K562 (cell line): ENCODE measurements around the gene MBOAT2. TPM values are rescaled to one million over a fixed set of nuclear protein-coding genes. Genes with fewer than 3 reads are reported as not detected.

Experiments
- ATAC-seq: fragments of 200-7000 bp; cut with Tn5 transposase; 3 replicates; pipeline ENCODE4 v1.9.1; 2020; ENCODE audit warnings: moderate library complexity
- BruUV-seq: library from RNA; stranded (reverse); fragments of 400-500 nt; replicated peaks from 2 replicates; lab custom pipeline; 2021; lab: Mats Ljungman, UMichigan
- CTCF ChIA-PET: fragments of 300-600 bp; formaldehyde crosslinking; extraction: SDS; loops from one replicate; lab custom pipeline; 2021; ENCODE audit warnings: low intra/inter-chr PET ratio; lab: Yijun Ruan, JAX
- POLR2A ChIA-PET: fragments of 300-600, 350-650 bp; sonication (Branson Sonifier 250); formaldehyde crosslinking; extraction: SDS; loops from one replicate; lab custom pipeline; 2021; ENCODE audit warnings: antibody characterized with exemption, inconsistent platforms; lab: Yijun Ruan, JAX
- DNase-seq, 4 experiments: peaks; one replicate each; pipeline versions ENCODE4 v3.0.0 to v3.0.0-alpha.2; 2011 to 2018; ENCODE audit warnings: low spot score in 3 of 4, mixed read lengths in 3 of 4; ENCODE audit errors: extremely low read depth in 1 of 4
- FAIRE-seq: peaks from 2 replicates; lab custom pipeline; 2011; peaks lifted over from hg19 to GRCh38; lab: Jason Lieb, UNC
- H2AFZ ChIP-seq: 2 replicates; pipeline ENCODE4 v1.6.0; 2011; ENCODE audit warnings: low read depth, low read length, control low read depth, inconsistent platforms
- H3K27ac ChIP-seq: fragments of 200-600 bp; 3 replicates; pipeline ENCODE4 v1.8.0; 2011; ENCODE audit warnings: low read depth, mild to moderate bottlenecking, control low read depth, inconsistent platforms, low read length, moderate library complexity, mixed read lengths; ENCODE audit errors: extremely low read depth
- H3K27me3 ChIP-seq, 2 experiments: fragments of 300-600 bp in 1 of 2; 2 replicates in 1 of 2; 3 replicates in 1 of 2; pipeline versions ENCODE4 v1.6.0 to v1.8.0; 2011; ENCODE audit warnings: inconsistent platforms in 2 of 2, low read length in 2 of 2, mild to moderate bottlenecking in 1 of 2, mixed read lengths in 1 of 2, moderate library complexity in 1 of 2; ENCODE audit not compliant: control insufficient read depth in 2 of 2, insufficient read depth in 2 of 2
- H3K36me3 ChIP-seq: fragments of 300-600 bp; 3 replicates; pipeline ENCODE4 v1.8.0; 2011; ENCODE audit warnings: mild to moderate bottlenecking, low read length, inconsistent platforms; ENCODE audit not compliant: control insufficient read depth, insufficient read depth
- H3K4me1 ChIP-seq, 2 experiments: fragments of 200-600 bp in 1 of 2; replicated peaks in 1 of 2; 2 replicates in 1 of 2; 3 replicates in 1 of 2; pipeline versions ENCODE4 v1.5.1 to v1.8.0; 2011; ENCODE audit warnings: inconsistent platforms in 2 of 2, low read length in 2 of 2, mild to moderate bottlenecking in 1 of 2, mixed read lengths in 1 of 2, moderate library complexity in 1 of 2; ENCODE audit not compliant: control insufficient read depth in 2 of 2, insufficient read depth in 2 of 2
- H3K4me2 ChIP-seq: 2 replicates; pipeline ENCODE4 v1.6.1; 2011; ENCODE audit warnings: low read length, control low read depth, inconsistent platforms, mixed read lengths; ENCODE audit not compliant: insufficient read depth
- H3K4me3 ChIP-seq: fragments of 200-600 bp; sonication (generic), shearing (Covaris generic); 2 replicates; pipeline ENCODE4 v1.5.1; 2016; ENCODE audit warnings: control low read depth, inconsistent platforms
- H3K79me2 ChIP-seq: fragments of 200-600 bp; 3 replicates; pipeline ENCODE4 v1.8.0; 2011; ENCODE audit warnings: low read length, inconsistent platforms; ENCODE audit not compliant: control insufficient read depth, insufficient read depth
- H3K9ac ChIP-seq, 2 experiments: 2 replicates each; pipeline versions ENCODE4 v1.6.0 to v1.6.1; 2011; ENCODE audit warnings: low read depth in 2 of 2, low read length in 2 of 2, control low read depth in 1 of 2, inconsistent platforms in 1 of 2, mild to moderate bottlenecking in 1 of 2, mixed read lengths in 1 of 2; ENCODE audit not compliant: insufficient read depth in 1 of 2
- H3K9me1 ChIP-seq: one replicate; pipeline ENCODE4 v1.6.0; 2011; ENCODE audit warnings: inconsistent platforms, mild to moderate bottlenecking, low read length, moderate library complexity; ENCODE audit not compliant: control insufficient read depth, insufficient read depth
- H3K9me3 ChIP-seq: replicated peaks from 2 replicates; pipeline ENCODE4 v1.5.1; 2011; ENCODE audit warnings: low read depth, low read length, inconsistent platforms; ENCODE audit not compliant: control insufficient read depth, insufficient read depth
- H4K20me1 ChIP-seq: replicated peaks from 2 replicates; pipeline ENCODE4 v1.6.1; 2011; ENCODE audit warnings: low read length, inconsistent platforms, mixed read lengths; ENCODE audit not compliant: control insufficient read depth, insufficient read depth
- GTF2E2 ChIP-seq: fragments of 200-800 bp; sonication (Bioruptor generic); IDR thresholded peaks from 2 replicates; pipeline ENCODE4 v1.6.1; 2016; ENCODE audit warnings: missing genetic modification characterization, missing compliant biosample characterization
- PREB ChIP-seq: sonication (generic); formaldehyde crosslinking; IDR thresholded peaks from 2 replicates; pipeline ENCODE4 v1.8.1; 2023; ENCODE audit warnings: mild to moderate bottlenecking, missing genetic modification reagents
- SMC3 ChIP-seq: conservative IDR thresholded peaks from 2 replicates; pipeline ENCODE4 v1.6.1; 2011; ENCODE audit warnings: low read depth, low read length, improper control_type of control experiment; ENCODE audit not compliant: insufficient read depth
- SNAPC5 ChIP-seq: fragments of 250-450 bp; sonication (Bioruptor Pico); IDR thresholded peaks from 2 replicates; pipeline ENCODE4 v1.8.0; 2021; ENCODE audit warnings: moderate library complexity, mild to moderate bottlenecking, inconsistent platforms
- SRF ChIP-seq, 2 experiments: fragments of 250-450, 450-650 bp in 1 of 2; sonication (Bioruptor Pico) in 1 of 2; sonication (generic) in 1 of 2; formaldehyde crosslinking; IDR thresholded peaks; 2 replicates each; pipeline versions ENCODE4 v1.5.0 to v1.5.1; 2020 to 2022; ENCODE audit warnings: mild to moderate bottlenecking in 1 of 2, missing genetic modification reagents in 1 of 2
- XRCC4 ChIP-seq: IDR thresholded peaks from one replicate; pipeline ENCODE4 v1.6.1; 2011; ENCODE audit not compliant: insufficient read depth, insufficient read length; ENCODE audit errors: extremely low read depth
- ZNF668 ChIP-seq: fragments of 250-450 bp; sonication (Bioruptor Pico); IDR thresholded peaks from 2 replicates; pipeline ENCODE4 v1.8.0; 2022; ENCODE audit warnings: mild to moderate bottlenecking, inconsistent platforms
- ZNF740 ChIP-seq, 3 experiments: fragments of 200-800 bp in 1 of 3; sonication (Bioruptor generic) in 1 of 3; sonication (generic) in 1 of 3; formaldehyde crosslinking in 1 of 3; IDR thresholded peaks; 2 replicates each; pipeline versions ENCODE4 v1.6.1 to v1.8.0; 2016 to 2022; ENCODE audit warnings: mild to moderate bottlenecking in 2 of 3, missing compliant biosample characterization in 2 of 3, missing genetic modification characterization in 2 of 3, missing genetic modification reagents in 1 of 3
- WGBS: fragments of 100-300 bp; shearing (Covaris generic); methylation state at CpG from one replicate; pipeline ENCODE4 v1.1.6; 2016; ENCODE audit warnings: low coverage, mixed read lengths; ENCODE audit not compliant: insufficient coverage; ENCODE audit errors: missing lambda C conversion rate; 5-methylcytosine and 5-hydroxymethylcytosine counted together
- in situ Hi-C: fragments of 300-500 bp; cut with MboI; formaldehyde crosslinking; loops from 4 replicates; pipeline ENCODE4 v1.15.0; 2018; ENCODE audit warnings: inconsistent platforms, mixed read lengths
- intact Hi-C: fragments of 100-400 bp; cut with micrococcal nuclease; formaldehyde crosslinking; loops from 2 replicates; pipeline ENCODE4 v1.14.2; 2022
- polyA plus RNA-seq, 8 experiments: library from polyadenylated mRNA; depleted of rRNA in 4 of 8; stranded (reverse) in 5 of 8; unstranded in 3 of 8; fragments of >200 nt; fragmentation: Nextera tagmentation in 2 of 8; fragmentation: Illumina TruSeq in 1 of 8; extraction: Ambion mirVana in 2 of 8; extraction: Trizol in 1 of 8; gene quantifications; 2 replicates each; pipeline versions ENCODE4 v1.2.1 to v1.2.3, GENCODE V29; 2011 to 2014; ENCODE audit warnings: inconsistent platforms in 1 of 8, missing spikeins in 1 of 8
- total RNA-seq, 7 experiments: library from RNA; depleted of rRNA in 6 of 7; stranded (reverse); fragments of >200 nt in 6 of 7; fragmentation: Illumina TruSeq in 2 of 7; extraction: Trizol in 2 of 7; gene quantifications; 2 replicates each; pipeline versions ENCODE4 v1.2.1 to v1.2.3, GENCODE V29; 2011 to 2021; ENCODE audit warnings: low replicate concordance in 1 of 7

The MBOAT2 gene
- total and polyA plus RNA-seq, 9 of the 15 experiments (the other 6 are each of a cell fraction or from before 2014, with no cell fraction given): 8.4 to 122 (median 27.6) TPM

- FAIRE-seq (no peak), DNase-seq (no peak), ATAC-seq (no peak)
- no TSS peak for BruUV-seq
- Histone ChIP-seq H4K20me1 (no peaks in the 10 kb centered on the region), H3K36me3 (peaks cover 3% of the 10 kb centered on the region; the same call in 1 of the 3 replicates), H3K27ac (no peak overlapping the region), H3K9me1 (no peaks in the 10 kb centered on the region), H3K27me3 (no peaks in the 10 kb centered on the region), H2AFZ (no peak overlapping the region), H3K4me3 (no peak overlapping the region), H3K4me2 (no peak overlapping the region), H3K9ac (no peak overlapping the region), H3K4me1 (peaks cover 0 to 16% of the 10 kb centered on the region in 2 experiments; a peak in 3 of 5 replicates), H3K79me2 (peaks cover 93% of the 10 kb centered on the region), H3K9me3 (no peaks in the 10 kb centered on the region)
- intact Hi-C loops (no loop called here), in situ Hi-C loops (no loop called here)
- CTCF ChIA-PET: interaction anchor here (0.6 kb wide), 1 partner anchor 144 kb away, joined by 6 read pairs; no protein-coding TSS in a partner anchor
- WGBS: 87% methylated on average over 4 of the region's 6 CpGs
- TF ChIP-seq XRCC4 (no peak), ZNF668 (CRISPR knock-in tag) (no peak), GTF2E2 (tag) (no peak), SMC3 (no peak), SNAPC5 (CRISPR knock-in tag) (no peak), ZNF740 (CRISPR knock-in tag; IDR thresholded peaks at IDR 0.05) (0 out of 2 replicates have a peak, but pooled peaks have one; percentile 62), ZNF740 (tag; IDR thresholded peaks at IDR 0.05) (no peak), SRF (CRISPR knock-in tag; IDR thresholded peaks at IDR 0.05) (no peak), PREB (CRISPR knock-in tag) (no peak)
- POLR2A ChIA-PET: interaction anchor here (0.7 kb wide), 1 partner anchor 12 kb away, joined by 3 read pairs; no protein-coding TSS in a partner anchor
Measured at GRCh38 chr2:8962890-8963289, 40.6 kb downstream of the MBOAT2 start.
